ENCODE results near the gene DMGDH. TPM values are rescaled to one million over a fixed set of nuclear protein-coding genes. Genes with fewer than 3 reads are reported as not detected.

The DMGDH gene
- total and polyA plus RNA-seq, 4 donors = 0.24 to 2.6 (median 1.1) TPM

GRCh38 chr5:78964889-78965288 lies 104.6 kb downstream of the DMGDH start:
- WGBS, 2 donors = 67 to 70% methylated on average over 2 of the region's 2 CpGs
- ATAC-seq (ENCODE audit: insufficient read depth, low FRiP score) (no peak), DNase-seq (peak in 2 of 3 donors; percentile 84 to 87)
- H3K4me3 ChIP-seq = no peak overlapping the region
- no peak overlapping the region for H3K9ac ChIP-seq (ENCODE audit: insufficient read depth in 1 of 2, low read length in 2 of 2)
- H3K36me3 ChIP-seq (ENCODE audit: control insufficient read depth in 4 of 4, insufficient read depth in 4 of 4, low read length in 4 of 4) = peaks cover 0 to 6% (median 1%) of the 10 kb centered on the region in 4 donors
- no peaks in the 10 kb centered on the region for H3K27me3 ChIP-seq (ENCODE audit: control insufficient read depth in 3 of 3, insufficient read depth in 3 of 3, low read length in 2 of 3)
- H3K4me1 ChIP-seq (ENCODE audit: control insufficient read depth in 5 of 5, insufficient read depth in 5 of 5, low read length in 5 of 5) = no peaks in the 10 kb centered on the region
- H3K27ac ChIP-seq (ENCODE audit: low read depth in 1 of 2, low read length in 1 of 2) = no peak overlapping the region
- TF ChIP-seq, protein P1, sequence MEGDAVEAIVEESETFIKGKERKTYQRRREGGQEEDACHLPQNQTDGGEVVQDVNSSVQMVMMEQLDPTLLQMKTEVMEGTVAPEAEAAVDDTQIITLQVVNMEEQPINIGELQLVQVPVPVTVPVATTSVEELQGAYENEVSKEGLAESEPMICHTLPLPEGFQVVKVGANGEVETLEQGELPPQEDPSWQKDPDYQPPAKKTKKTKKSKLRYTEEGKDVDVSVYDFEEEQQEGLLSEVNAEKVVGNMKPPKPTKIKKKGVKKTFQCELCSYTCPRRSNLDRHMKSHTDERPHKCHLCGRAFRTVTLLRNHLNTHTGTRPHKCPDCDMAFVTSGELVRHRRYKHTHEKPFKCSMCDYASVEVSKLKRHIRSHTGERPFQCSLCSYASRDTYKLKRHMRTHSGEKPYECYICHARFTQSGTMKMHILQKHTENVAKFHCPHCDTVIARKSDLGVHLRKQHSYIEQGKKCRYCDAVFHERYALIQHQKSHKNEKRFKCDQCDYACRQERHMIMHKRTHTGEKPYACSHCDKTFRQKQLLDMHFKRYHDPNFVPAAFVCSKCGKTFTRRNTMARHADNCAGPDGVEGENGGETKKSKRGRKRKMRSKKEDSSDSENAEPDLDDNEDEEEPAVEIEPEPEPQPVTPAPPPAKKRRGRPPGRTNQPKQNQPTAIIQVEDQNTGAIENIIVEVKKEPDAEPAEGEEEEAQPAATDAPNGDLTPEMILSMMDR (IDR thresholded peaks at IDR 0.05; ENCODE audit: control extremely low read depth, extremely low read depth) = peak; percentile 23
- no peaks in the 10 kb centered on the region for H3K9me3 ChIP-seq (ENCODE audit: control insufficient read depth in 4 of 4, insufficient read depth in 3 of 4, low read length in 3 of 4)

GRCh38 chr5:78961743-78962142 lies 107.7 kb downstream of the DMGDH start:
- ATAC-seq (ENCODE audit: insufficient read depth, low FRiP score) (no peak), DNase-seq (no peak)
- 93 to 96% methylated on average over 1 of the region's 1 CpG for WGBS, 2 donors
- no peaks in the 10 kb centered on the region for H3K4me1 ChIP-seq (ENCODE audit: control insufficient read depth in 5 of 5, insufficient read depth in 5 of 5, low read length in 5 of 5)
- H3K27ac ChIP-seq (ENCODE audit: low read depth in 1 of 2, low read length in 1 of 2) = no peak overlapping the region
- H3K36me3 ChIP-seq (ENCODE audit: control insufficient read depth in 4 of 4, insufficient read depth in 4 of 4, low read length in 4 of 4) = peaks cover 0 to 6% (median 1%) of the 10 kb centered on the region in 4 donors
- no peaks in the 10 kb centered on the region for H3K9me3 ChIP-seq (ENCODE audit: control insufficient read depth in 4 of 4, insufficient read depth in 3 of 4, low read length in 3 of 4)
- no peaks in the 10 kb centered on the region for H3K27me3 ChIP-seq (ENCODE audit: control insufficient read depth in 3 of 3, insufficient read depth in 3 of 3, low read length in 2 of 3)
- H3K9ac ChIP-seq (ENCODE audit: insufficient read depth in 1 of 2, low read length in 2 of 2) = no peak overlapping the region
- no peak overlapping the region for H3K4me3 ChIP-seq
- TF ChIP-seq, protein P1 (IDR thresholded peaks at IDR 0.05; ENCODE audit: control extremely low read depth, extremely low read depth) = no peak

DNA sequence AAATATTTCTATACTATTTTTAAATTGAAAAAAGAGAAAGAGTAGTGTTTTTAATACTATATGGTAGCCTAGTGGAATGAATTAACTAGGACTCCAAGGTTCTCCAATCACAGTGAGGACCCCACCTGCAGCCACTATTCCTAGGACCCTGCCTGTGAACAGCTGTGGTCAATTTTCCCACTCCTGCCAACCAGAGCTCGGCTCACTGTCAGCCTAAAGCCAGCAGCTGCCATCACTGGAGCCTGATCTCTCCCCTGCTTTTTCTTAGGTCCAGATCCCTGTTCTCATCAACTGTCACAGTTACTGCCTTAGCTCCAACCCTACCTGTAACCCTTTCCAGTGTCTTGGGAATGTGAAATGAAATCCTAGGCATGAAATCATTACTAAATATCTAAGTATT lies 109.7 kb downstream of the DMGDH start:
- H3K27ac ChIP-seq (ENCODE audit: low read depth in 1 of 2, low read length in 1 of 2) = no peak overlapping the region
- no peak overlapping the region for H3K4me3 ChIP-seq
- TF ChIP-seq, protein P1 (IDR thresholded peaks at IDR 0.05; ENCODE audit: control extremely low read depth, extremely low read depth) = no peak
- no peak for DNase-seq
- peaks cover 0 to 6% (median 1%) of the 10 kb centered on the region in 4 donors for H3K36me3 ChIP-seq (ENCODE audit: control insufficient read depth in 4 of 4, insufficient read depth in 4 of 4, low read length in 4 of 4)
- H3K9me3 ChIP-seq (ENCODE audit: control insufficient read depth in 4 of 4, insufficient read depth in 3 of 4, low read length in 3 of 4) = no peaks in the 10 kb centered on the region
- H3K27me3 ChIP-seq (ENCODE audit: control insufficient read depth in 3 of 3, insufficient read depth in 3 of 3, low read length in 2 of 3) = no peaks in the 10 kb centered on the region
- ATAC-seq (ENCODE audit: insufficient read depth, low FRiP score) = no peak
- H3K9ac ChIP-seq (ENCODE audit: insufficient read depth in 1 of 2, low read length in 2 of 2) = no peak overlapping the region
- H3K4me1 ChIP-seq (ENCODE audit: control insufficient read depth in 5 of 5, insufficient read depth in 5 of 5, low read length in 5 of 5) = no peaks in the 10 kb centered on the region
- 87 to 91% methylated on average over 1 of the region's 1 CpG for WGBS, 2 donors

Data from lung (tissue), 12 donors.